GM12874 (cell line): ENCODE results near the gene STXBP3.

Experiments
- TF ChIP-seq, protein P1 (sequence below): IDR thresholded peaks from 2 replicates; pipeline ENCODE4 v1.5.1; 2011; ENCODE audit warnings: low read depth, mild to moderate bottlenecking, control low read depth, low read length, moderate library complexity; ENCODE audit not compliant: insufficient read depth

STXBP3 gene

DNA sequence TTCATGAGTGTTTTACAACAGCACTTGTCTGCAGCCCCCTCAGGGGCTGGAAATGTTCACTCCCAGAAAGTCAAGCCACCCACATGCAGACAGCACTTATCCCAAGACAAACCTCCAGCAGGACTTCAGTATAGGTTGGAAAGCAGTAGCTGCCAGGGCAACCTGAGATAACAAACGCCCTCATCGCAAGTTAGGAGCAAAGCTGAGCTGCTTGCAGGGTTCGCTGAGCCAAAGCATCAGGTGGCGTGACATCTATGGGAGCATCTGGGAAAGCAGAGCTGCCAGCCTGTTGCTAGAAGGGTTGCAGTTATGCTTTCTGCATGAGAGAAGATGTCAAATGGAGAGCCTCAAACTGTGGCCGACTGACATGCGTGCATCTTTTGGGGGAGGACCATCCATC is 4.2 kb upstream of the STXBP3 start:
- TF ChIP-seq, protein P1, sequence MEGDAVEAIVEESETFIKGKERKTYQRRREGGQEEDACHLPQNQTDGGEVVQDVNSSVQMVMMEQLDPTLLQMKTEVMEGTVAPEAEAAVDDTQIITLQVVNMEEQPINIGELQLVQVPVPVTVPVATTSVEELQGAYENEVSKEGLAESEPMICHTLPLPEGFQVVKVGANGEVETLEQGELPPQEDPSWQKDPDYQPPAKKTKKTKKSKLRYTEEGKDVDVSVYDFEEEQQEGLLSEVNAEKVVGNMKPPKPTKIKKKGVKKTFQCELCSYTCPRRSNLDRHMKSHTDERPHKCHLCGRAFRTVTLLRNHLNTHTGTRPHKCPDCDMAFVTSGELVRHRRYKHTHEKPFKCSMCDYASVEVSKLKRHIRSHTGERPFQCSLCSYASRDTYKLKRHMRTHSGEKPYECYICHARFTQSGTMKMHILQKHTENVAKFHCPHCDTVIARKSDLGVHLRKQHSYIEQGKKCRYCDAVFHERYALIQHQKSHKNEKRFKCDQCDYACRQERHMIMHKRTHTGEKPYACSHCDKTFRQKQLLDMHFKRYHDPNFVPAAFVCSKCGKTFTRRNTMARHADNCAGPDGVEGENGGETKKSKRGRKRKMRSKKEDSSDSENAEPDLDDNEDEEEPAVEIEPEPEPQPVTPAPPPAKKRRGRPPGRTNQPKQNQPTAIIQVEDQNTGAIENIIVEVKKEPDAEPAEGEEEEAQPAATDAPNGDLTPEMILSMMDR: no peak

DNA sequence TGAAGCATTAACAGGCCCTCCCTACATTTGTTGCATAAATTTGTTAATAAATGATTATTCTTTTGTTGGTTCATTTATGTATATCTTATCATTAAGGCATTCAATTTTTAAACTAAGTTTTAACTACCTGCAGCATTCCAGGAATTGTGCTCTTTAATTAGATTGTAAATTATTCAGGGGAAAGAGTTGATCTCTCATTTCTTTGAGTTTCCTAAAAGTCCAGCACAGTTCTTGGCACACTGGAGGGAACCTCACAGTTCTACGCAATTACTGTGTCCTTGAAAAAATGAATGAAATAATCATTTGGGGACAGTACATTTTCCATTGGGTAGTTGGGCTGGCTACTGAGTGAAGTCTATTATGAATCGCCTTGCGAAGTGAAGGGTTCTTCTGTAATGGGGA is 493 bp upstream of the STXBP3 start:
- TF ChIP-seq, protein P1: no peak

DNA sequence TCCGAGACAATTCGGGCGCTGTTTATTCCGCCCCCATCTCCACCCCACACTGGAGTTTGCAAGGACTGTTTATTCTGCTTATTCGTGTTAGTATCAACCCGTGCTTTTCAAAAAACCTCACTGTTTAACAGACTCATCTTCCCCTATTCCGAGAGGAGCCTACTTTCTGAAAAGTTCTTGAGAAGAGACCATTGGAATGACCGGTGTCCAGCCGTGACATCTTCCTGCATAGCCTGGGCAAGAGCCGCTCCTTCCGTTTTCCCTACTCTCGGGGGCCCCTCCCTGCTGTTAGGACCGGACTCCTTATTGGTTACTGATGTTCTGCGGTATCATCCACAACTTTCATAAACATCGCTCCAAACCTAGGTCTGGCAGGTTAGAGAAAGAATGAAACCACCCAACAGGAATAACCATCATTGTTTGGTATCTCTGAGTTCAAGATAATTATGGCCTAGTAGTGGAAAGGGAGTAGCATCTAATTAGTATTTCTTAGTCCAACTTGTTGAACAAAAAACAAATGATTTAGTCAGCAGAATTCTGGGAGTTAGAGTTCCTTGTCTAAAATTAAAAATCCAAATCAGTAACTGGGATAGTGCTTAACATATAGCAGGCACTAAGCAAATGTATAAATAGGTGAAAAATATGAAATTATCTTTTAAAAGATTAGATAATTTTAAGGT is 837 bp downstream of the STXBP3 start:
- TF ChIP-seq, protein P1: no peak

DNA sequence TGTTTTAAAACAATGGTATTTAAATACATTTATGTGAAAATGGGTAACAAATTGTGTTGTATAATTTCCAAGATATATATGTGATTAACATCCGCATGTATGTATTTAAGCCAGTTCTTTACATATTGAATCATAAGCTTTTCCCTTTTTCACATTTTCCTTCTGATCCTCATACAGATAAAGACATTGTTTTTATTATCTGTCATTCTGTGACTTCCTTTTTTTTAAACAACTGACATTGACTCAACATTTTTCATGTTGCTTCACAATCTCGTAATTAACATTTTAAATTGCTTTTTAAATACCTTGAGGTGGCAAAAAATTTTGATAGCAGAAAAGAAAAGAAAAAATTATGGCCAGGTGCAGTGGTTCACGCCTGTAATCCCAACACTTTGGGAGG is 1.4 kb downstream of the STXBP3 start:
- TF ChIP-seq, protein P1: no peak

DNA sequence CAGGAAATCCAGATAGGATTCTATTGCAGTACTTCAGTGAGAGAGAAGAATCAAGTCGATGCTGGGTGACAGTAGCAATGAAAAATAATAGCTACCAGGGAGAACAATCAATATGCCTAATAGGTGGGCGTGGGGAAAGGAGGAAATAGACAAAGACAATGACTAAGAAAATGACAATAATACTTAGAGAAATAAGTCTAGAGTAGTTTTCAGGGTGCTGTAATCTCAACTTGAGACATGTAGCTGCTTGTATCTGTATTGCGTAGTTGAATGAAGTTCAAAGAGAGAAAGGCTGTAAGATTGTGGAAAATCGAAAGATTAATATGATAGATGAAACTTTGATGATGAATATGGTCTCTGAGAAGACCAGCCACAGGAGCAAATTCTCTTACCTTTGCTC is 2.6 kb downstream of the STXBP3 start:
- TF ChIP-seq, protein P1: no peak

DNA sequence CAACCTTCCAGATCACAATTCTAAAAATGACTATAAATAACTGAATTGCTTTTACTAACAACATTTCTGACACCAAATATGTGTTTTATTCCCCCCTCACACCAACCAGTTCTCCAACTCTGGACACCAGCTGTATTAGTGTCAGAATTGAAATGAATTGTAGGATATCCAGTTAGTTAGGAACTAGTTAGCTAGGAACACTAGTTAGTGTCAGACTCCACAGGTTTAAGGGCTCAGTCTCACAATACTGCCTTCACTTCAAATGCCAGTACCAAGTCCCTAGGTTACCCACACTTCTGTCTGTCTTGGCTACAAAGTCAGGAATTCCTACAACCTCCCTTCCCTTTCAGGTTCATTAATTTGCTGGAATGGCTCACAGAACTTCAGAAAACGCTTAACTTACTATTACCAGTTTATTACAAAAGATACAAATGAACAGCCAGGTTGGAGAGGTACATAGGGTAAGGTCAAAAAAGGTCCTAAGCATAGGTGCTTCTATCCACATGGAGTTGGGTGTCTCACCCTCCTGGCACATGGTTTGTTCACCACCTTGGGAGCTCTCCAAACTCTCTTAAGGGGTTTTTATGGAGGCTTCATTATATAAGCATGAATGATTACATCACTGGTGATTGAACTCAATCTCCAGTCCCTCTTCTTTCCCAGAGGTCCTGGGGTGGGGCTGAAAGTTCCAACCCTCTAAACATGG is 4.2 kb downstream of the STXBP3 start:
- TF ChIP-seq, protein P1: no peak

DNA sequence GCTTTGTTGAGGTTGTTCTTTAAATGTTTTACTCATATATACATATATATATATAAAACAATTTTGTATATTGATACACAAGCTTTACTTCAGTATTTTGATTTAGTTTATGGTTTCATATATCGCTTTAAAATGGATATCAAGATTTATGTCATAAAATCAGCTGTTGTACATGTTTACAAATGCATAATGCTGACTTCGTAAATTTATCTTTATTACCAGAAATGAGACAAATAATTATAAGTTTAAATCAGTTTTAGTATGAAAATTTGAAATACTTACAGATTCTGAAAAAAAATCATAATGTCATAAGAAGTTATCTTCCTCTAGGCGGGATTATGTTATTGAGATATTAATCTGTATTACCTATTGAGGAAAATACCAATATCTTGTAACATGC is 6.9 kb downstream of the STXBP3 start:
- TF ChIP-seq, protein P1: no peak
